HL-60 (cell line): ENCODE measurements around the gene PSMD1.

Experiments used
- GABPA ChIP-seq: IDR thresholded peaks from 2 replicates; pipeline ENCODE4 v1.6.1; 2012; ENCODE audit warnings: low read depth
- POLR2AphosphoS5 ChIP-seq: IDR thresholded peaks from 2 replicates; pipeline ENCODE4 v1.6.1; 2012; ENCODE audit warnings: low read depth
- SPI1 ChIP-seq: IDR thresholded peaks from 2 replicates; pipeline ENCODE4 v1.6.1; 2012; ENCODE audit warnings: low read depth, mild to moderate bottlenecking, borderline replicate concordance
- TF ChIP-seq, protein P1 (sequence below): IDR thresholded peaks from one replicate; pipeline ENCODE4 v1.5.1; 2011; ENCODE audit warnings: low read length, control low read depth, inconsistent platforms; ENCODE audit not compliant: insufficient read depth

DNA sequence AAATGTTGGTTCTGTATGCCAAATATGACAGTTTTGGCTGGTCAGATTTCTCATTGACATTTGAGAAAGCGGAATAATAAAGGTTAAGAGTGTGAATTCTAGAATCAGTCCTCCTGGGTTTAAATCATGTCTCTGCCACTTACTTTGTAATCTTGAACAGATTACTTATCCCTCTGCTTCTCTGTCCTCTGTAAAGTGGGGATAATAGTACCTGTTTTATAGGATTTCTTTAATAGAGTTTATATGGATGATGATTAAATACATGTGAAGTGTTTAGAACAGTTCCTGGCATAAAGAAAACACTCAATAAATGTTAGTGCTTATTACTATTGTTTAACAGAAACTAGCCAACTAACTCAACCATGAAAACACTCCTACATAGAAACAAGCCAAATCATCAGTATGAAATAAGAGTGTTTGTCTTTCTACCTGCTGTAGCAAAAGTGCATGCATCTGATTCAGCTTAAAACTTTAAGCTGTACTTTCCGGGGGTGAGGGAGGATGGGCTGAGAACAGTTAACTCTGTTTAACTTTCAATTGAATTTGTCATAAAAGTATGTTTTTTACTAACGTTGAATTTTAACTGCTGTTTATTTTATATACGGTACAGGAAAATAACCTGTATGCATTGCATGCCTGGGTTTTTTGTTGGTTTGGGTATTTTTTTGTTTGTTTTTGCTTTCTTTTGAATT is 61.4 kb downstream of the PSMD1 start:
- TF ChIP-seq POLR2AphosphoS5 (no peak), SPI1 (no peak), GABPA (no peak)
- TF ChIP-seq, protein P1, sequence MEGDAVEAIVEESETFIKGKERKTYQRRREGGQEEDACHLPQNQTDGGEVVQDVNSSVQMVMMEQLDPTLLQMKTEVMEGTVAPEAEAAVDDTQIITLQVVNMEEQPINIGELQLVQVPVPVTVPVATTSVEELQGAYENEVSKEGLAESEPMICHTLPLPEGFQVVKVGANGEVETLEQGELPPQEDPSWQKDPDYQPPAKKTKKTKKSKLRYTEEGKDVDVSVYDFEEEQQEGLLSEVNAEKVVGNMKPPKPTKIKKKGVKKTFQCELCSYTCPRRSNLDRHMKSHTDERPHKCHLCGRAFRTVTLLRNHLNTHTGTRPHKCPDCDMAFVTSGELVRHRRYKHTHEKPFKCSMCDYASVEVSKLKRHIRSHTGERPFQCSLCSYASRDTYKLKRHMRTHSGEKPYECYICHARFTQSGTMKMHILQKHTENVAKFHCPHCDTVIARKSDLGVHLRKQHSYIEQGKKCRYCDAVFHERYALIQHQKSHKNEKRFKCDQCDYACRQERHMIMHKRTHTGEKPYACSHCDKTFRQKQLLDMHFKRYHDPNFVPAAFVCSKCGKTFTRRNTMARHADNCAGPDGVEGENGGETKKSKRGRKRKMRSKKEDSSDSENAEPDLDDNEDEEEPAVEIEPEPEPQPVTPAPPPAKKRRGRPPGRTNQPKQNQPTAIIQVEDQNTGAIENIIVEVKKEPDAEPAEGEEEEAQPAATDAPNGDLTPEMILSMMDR: no peak
